ENCODE measurements around the gene DSTN. TPM values are rescaled to one million over a fixed set of nuclear protein-coding genes. Genes with fewer than 3 reads are reported as not detected.
"Not testable (repeated sequence)": the region's sequence is repeated elsewhere in the genome, so short reads cannot be mapped to it uniquely, and the experiment has no call there.

The DSTN gene
- total RNA-seq, 1 donor from 2014 or later, result 96.2 TPM

GRCh38 chr20:17647391-17648314 is 77.8 kb downstream of the DSTN start:
- DNase-seq (ENCODE audit: low spot score) (no peak), ATAC-seq (no peak)

GRCh38 chr20:17648315-17648646 is 78.4 kb downstream of the DSTN start:
- DNase-seq (ENCODE audit: low spot score) (no peak), ATAC-seq (peak; percentile 28)

- ATAC-seq (peak; percentile 62), DNase-seq (ENCODE audit: low spot score) (no peak)
Observed at GRCh38 chr20:17648791-17649730, 79.2 kb downstream of the DSTN start.

- DNase-seq (ENCODE audit: low spot score), result no peak
- ATAC-seq, result peak; percentile 40
Observed at GRCh38 chr20:17650301-17651128, 80.6 kb downstream of the DSTN start.

- DNase-seq (ENCODE audit: low spot score) (no peak), ATAC-seq (peak; percentile 9)
Observed at GRCh38 chr20:17651129-17651759, 81.4 kb downstream of the DSTN start.

- DNase-seq (ENCODE audit: low spot score), result no peak
- peak; percentile 19 for ATAC-seq
Observed at GRCh38 chr20:17651760-17652388, 82.0 kb downstream of the DSTN start.

- peak; percentile 36 for ATAC-seq
- no peak for DNase-seq (ENCODE audit: low spot score)
Observed at GRCh38 chr20:17652411-17652810, 82.5 kb downstream of the DSTN start.

- DNase-seq (ENCODE audit: low spot score), result no peak
- no peak for ATAC-seq
Observed at GRCh38 chr20:17653835-17654648, 84.2 kb downstream of the DSTN start.

GRCh38 chr20:17654649-17655285 is 84.9 kb downstream of the DSTN start:
- ATAC-seq (no peak), DNase-seq (ENCODE audit: low spot score) (no peak)

GRCh38 chr20:17655286-17655651 is 85.4 kb downstream of the DSTN start:
- ATAC-seq (no peak), DNase-seq (ENCODE audit: low spot score) (no peak)

GRCh38 chr20:17655865-17656479 is 86.1 kb downstream of the DSTN start:
- ATAC-seq, result no peak
- DNase-seq (ENCODE audit: low spot score), result no peak

- ATAC-seq, result no peak
Observed at GRCh38 chr20:17657079-17657825, 87.4 kb downstream of the DSTN start.

GRCh38 chr20:17657898-17658647 is 88.2 kb downstream of the DSTN start:
- no peak for DNase-seq (ENCODE audit: low spot score)

More at GRCh38 chr20:17657079-17657825, 87.4 kb downstream of the DSTN start:
- no peak for DNase-seq (ENCODE audit: low spot score)

GRCh38 chr20:17658648-17658993 is 88.7 kb downstream of the DSTN start:
- DNase-seq (ENCODE audit: low spot score) (no peak), ATAC-seq (no peak)

More at GRCh38 chr20:17657898-17658647, 88.2 kb downstream of the DSTN start:
- no peak for ATAC-seq

GRCh38 chr20:17659344-17659743 is 89.5 kb downstream of the DSTN start:
- ATAC-seq; DNase-seq (ENCODE audit: low spot score): not testable (repeated sequence)

Measured in left lobe of liver (tissue), 2 donors.